H1 (cell line): ENCODE measurements around the gene PPAN. TPM values are rescaled to one million over a fixed set of nuclear protein-coding genes. Genes with fewer than 3 reads are reported as not detected.

ENCODE experiments used
- POLR2AphosphoS5 ChIP-seq: IDR thresholded peaks from 2 replicates; pipeline ENCODE4 v1.6.1; 2011; ENCODE audit warnings: low read depth, low read length
- polyA plus RNA-seq, 7 experiments: library from polyadenylated mRNA; depleted of rRNA in 3 of 7; stranded (reverse) in 5 of 7; unstranded in 2 of 7; fragments of >200 nt in 5 of 7; fragments of 200-250 nt in 2 of 7; gene quantifications; 1 replicate in 5 of 7; 2 replicates in 1 of 7; 4 replicates in 1 of 7; pipeline versions ENCODE4 v1.2.1 to v1.2.3, GENCODE V29; 2011 to 2013; ENCODE audit warnings: missing spikeins in 2 of 7, mixed read lengths in 2 of 7
- total RNA-seq: library from RNA; stranded (reverse); fragmentation: NEBNext Ultra II Directional; extraction: Animal tissue kit (Norgen Biotek cat#: 25700); gene quantifications from 2 replicates; pipeline ENCODE4 v1.2.1, GENCODE V29; 2021

Gene PPAN
- total and polyA plus RNA-seq, 2 of the 8 experiments (the other 6 are each of a cell fraction or from before 2014, with no cell fraction given), result 48.8 to 74.4 TPM

GRCh38 chr19:10091895-10092641 is 14.1 kb upstream of the PPAN start (continued):
- TF ChIP-seq POLR2AphosphoS5, result no peak
- TF ChIP-seq, all 59 proteins: peak for 0
